Mucosa of rectum (tissue), 2 donors: ENCODE data around the gene CSTF3.
"Not testable (repeated sequence)": the region's sequence is repeated elsewhere in the genome, so short reads cannot be mapped to it uniquely, and the experiment has no call there.

Source experiments
- H3K27ac ChIP-seq, 2 donors: one replicate each; pipeline ENCODE4 v1.7.0; 2013; ENCODE audit warnings: inconsistent platforms in 2 of 2, low read depth in 2 of 2, low read length in 2 of 2
- H3K27me3 ChIP-seq, 2 donors: one replicate each; pipeline ENCODE4 v1.7.0; 2013; ENCODE audit warnings: low read length in 2 of 2; ENCODE audit not compliant: control insufficient read depth in 2 of 2, insufficient read depth in 2 of 2
- H3K36me3 ChIP-seq, 2 donors: one replicate each; pipeline ENCODE4 v1.7.0; 2013; ENCODE audit warnings: low read length in 2 of 2; ENCODE audit not compliant: control insufficient read depth in 2 of 2, insufficient read depth in 2 of 2
- H3K4me1 ChIP-seq, 2 donors: one replicate each; pipeline ENCODE4 v1.7.0; 2013; ENCODE audit warnings: low read length in 2 of 2, mild to moderate bottlenecking in 1 of 2; ENCODE audit not compliant: control insufficient read depth in 2 of 2, insufficient read depth in 2 of 2
- H3K4me3 ChIP-seq, 2 donors: one replicate each; pipeline ENCODE4 v1.7.0; 2013; ENCODE audit warnings: low read length in 2 of 2
- H3K9ac ChIP-seq, 2 donors: one replicate each; pipeline ENCODE4 v1.7.0; 2013; ENCODE audit warnings: low read length in 2 of 2, low read depth in 1 of 2, mild to moderate bottlenecking in 1 of 2
- H3K9me3 ChIP-seq, 2 donors: one replicate each; pipeline ENCODE4 v1.7.0; 2013; ENCODE audit warnings: low read length in 2 of 2; ENCODE audit not compliant: control insufficient read depth in 2 of 2
- donor health status: healthy.
- donor health status: Normal muscosa, but diverticular disease.

The CSTF3 gene

DNA sequence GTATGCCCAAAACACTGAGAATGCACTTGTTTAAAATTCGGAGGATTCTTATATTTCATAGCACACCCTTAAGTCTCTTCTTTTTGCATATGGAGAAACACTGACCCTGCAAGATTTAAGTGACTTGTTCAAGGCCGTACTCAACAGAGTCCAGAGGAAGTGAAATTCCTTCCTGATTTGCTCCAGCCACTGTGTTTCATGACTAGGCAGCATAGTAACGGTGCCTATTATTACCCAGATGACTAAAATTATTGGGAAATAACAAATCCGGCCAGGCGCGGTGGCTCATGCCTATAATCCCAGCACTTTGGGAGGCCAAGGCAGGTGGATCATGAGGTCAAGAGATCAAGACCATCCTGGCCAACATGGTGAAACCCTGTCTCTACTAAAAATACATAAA lies 112.6 kb downstream of the CSTF3 start:
- not testable (repeated sequence) for H3K9me3 ChIP-seq, H3K4me3 ChIP-seq, H3K9ac ChIP-seq, H3K27me3 ChIP-seq
- peaks cover 12 to 15% of the 10 kb centered on the region in 2 donors for H3K36me3 ChIP-seq
- H3K27ac ChIP-seq: peak overlapping the region in 1 of 2 donors; percentile 16
- peaks cover 11 to 26% of the 10 kb centered on the region in 2 donors for H3K4me1 ChIP-seq

DNA sequence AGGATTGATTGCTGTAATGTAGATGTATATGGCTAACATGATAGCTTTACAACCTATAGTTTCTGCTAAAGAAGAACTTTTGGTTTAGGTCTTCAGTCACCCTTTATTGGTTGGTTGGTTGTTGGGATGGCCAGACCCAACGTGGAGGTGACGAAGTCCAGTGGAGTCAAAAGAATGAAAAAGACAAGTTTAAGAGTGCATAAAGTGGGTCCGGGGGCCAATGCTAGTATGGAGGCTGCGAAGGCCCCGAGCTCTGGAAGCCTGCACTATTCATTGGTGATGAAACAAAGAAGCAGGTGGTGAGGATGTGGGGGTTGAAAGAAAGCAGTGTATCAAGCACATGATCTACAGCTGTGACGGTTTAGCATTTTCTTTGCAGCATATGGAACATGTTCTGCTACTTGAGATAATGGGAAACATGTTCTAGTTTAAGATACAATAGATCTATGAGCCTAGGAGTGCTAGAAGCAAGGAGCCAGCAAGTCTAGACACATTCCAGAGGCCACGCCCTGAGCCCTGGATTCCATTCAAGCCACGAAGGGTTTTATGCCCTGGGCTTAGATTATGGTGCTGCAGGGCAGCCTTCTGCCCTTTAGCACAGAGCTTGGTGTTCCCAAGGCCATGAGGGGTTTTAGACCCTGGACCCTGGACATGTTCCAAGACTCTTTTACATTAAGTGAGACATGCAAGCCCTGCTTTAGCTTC lies 115.6 kb downstream of the CSTF3 start:
- no peak overlapping the region for H3K9ac ChIP-seq
- peaks cover 17 to 30% of the 10 kb centered on the region in 2 donors for H3K4me1 ChIP-seq
- no peaks in the 10 kb centered on the region for H3K27me3 ChIP-seq
- peaks cover 13 to 15% of the 10 kb centered on the region in 2 donors for H3K36me3 ChIP-seq
- H3K9me3 ChIP-seq: no peaks in the 10 kb centered on the region
- peak overlapping the region; percentile 42 to 58 for H3K27ac ChIP-seq
- H3K4me3 ChIP-seq: no peak overlapping the region

DNA sequence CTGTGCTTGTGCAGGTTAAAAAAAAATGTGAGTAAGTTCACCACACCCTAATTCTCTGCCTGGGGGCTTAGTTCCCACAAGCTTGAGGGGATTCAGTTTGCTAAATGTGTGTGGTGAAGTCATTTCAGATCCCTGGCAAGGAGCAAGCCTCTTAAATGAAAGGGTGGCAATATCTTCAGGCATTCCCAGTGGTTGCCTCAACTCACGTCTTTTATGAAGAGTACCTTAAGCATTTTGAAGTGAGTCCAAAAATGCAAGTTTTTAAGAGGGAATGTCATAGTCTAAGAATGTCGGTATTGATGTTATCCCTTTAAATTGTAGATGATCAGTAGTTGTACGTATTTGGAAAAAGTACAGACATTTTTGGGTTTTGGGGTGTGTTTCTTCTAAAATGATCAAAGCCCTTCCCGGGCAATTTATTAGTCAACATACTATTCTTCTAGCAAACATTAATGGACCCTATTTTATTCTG lies 117.0 kb downstream of the CSTF3 start:
- H3K27me3 ChIP-seq: no peaks in the 10 kb centered on the region
- H3K27ac ChIP-seq: no peak overlapping the region
- H3K9me3 ChIP-seq: no peaks in the 10 kb centered on the region
- no peak overlapping the region for H3K4me3 ChIP-seq
- peaks cover 13 to 15% of the 10 kb centered on the region in 2 donors for H3K36me3 ChIP-seq
- peaks cover 18 to 31% of the 10 kb centered on the region in 2 donors for H3K4me1 ChIP-seq
- no peak overlapping the region for H3K9ac ChIP-seq

DNA sequence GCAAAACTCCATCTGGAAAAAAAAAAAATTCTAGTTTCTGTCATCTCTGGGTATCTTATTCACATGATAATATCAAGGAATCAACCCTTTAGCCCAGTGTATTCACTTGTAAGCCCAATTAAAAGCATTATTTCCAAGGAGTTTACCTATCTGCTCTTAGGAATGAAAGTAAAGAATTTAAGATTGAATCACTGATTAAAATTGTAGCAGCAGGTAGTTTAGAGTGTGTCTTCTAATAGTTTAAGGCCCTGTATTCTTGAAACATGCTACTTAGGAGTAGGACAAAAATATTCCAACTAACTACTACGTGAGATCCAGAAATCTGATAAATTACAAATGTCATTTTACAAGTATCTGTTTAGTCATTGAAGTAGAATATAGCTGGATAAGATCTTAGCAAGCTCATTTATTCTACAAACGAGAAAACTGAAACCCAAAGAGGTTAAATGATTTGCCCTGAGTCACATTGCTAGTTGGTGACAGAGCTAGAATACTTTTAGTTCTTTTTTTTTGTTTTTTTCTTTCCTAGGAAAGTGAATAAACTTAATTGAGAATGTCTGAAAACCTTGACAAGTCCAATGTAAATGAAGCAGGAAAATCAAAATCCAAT lies 118.0 kb downstream of the CSTF3 start:
- Histone ChIP-seq H3K27me3 (no peaks in the 10 kb centered on the region), H3K9ac (no peak overlapping the region), H3K27ac (no peak overlapping the region), H3K4me1 (peaks cover 18 to 26% of the 10 kb centered on the region in 2 donors), H3K4me3 (no peak overlapping the region), H3K36me3 (peaks cover 13 to 15% of the 10 kb centered on the region in 2 donors), H3K9me3 (no peaks in the 10 kb centered on the region)

DNA sequence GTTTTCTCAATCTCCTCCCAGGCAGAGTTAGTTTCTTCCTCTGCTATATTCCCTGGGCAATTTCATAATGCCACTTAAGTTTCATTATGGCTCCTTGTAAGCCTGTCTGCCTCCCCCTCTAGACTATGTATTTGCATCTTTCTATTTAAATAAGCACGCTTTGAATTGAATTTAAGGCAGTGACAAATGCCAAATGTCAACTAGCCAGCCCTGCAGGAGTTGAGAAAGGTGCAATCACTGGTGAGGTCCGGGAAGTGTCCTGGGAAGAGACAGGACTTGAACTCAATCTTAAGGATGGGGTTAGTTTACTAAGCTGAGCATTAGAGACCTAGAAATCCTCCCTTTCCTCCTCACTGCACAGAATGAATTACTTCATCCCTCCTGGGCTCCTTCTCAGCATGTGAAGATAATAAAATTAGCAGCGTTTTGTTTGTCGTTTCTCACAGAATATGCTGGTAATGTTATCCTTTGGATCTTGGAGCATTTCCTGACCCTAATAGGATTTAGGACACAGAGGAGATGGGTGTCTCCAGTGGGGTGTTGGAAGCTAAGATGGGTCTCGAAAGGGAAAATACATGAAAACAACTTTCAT lies 120.3 kb downstream of the CSTF3 start:
- Histone ChIP-seq H3K4me3 (peak overlapping the region; percentile 94 to 99), H3K9ac (no peak overlapping the region), H3K9me3 (no peaks in the 10 kb centered on the region), H3K36me3 (peaks cover 9 to 15% of the 10 kb centered on the region in 2 donors), H3K4me1 (peaks cover 15 to 18% of the 10 kb centered on the region in 2 donors), H3K27me3 (no peaks in the 10 kb centered on the region), H3K27ac (peak overlapping the region; percentile 97 to 98)

DNA sequence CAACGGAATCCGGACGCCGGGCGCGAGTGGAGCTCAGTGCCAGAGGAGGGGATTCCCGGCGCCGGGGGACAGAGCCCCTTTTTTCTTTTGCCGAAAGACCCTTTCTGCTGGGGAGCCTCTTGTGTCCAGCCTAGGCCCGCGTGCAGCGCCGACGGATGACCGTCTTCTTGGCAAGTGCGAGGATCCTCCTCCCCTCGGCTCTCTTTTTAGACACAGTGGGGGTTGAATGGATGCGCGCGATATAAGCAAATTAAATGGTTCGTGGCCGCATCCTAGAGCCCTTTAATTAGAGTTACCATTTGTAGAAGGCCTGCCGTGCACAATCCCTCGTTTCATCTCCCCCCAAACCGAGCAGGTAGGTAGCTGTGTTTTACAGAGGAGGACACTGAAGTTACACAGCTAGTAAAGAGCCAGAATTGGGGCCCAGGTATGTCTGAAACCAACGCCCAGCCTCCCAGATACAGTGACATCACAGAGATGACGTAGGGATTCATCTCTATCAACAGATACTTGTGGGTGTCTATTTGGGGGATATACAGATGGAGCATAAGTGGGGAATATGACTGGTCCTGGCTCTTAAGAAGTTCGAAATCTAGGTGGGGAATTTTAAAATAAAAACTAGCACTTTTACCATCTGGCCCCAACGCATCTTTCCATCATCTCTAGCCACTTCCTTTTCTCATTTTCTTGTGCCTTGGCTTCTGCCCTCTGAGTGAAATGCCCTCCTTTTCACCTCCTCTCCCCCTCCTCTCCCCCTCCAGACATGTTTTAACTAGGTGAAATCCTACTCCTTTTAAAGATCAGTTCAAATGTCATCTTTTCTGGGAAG lies 121.0 kb downstream of the CSTF3 start:
- Histone ChIP-seq H3K27ac (peak overlapping the region; percentile 97 to 98), H3K9ac (peak overlapping the region; percentile 89 to 98), H3K9me3 (no peaks in the 10 kb centered on the region), H3K4me3 (peak overlapping the region; percentile 94 to 99), H3K27me3 (no peaks in the 10 kb centered on the region), H3K36me3 (peaks cover 9 to 13% of the 10 kb centered on the region in 2 donors), H3K4me1 (peaks cover 13 to 15% of the 10 kb centered on the region in 2 donors)

DNA sequence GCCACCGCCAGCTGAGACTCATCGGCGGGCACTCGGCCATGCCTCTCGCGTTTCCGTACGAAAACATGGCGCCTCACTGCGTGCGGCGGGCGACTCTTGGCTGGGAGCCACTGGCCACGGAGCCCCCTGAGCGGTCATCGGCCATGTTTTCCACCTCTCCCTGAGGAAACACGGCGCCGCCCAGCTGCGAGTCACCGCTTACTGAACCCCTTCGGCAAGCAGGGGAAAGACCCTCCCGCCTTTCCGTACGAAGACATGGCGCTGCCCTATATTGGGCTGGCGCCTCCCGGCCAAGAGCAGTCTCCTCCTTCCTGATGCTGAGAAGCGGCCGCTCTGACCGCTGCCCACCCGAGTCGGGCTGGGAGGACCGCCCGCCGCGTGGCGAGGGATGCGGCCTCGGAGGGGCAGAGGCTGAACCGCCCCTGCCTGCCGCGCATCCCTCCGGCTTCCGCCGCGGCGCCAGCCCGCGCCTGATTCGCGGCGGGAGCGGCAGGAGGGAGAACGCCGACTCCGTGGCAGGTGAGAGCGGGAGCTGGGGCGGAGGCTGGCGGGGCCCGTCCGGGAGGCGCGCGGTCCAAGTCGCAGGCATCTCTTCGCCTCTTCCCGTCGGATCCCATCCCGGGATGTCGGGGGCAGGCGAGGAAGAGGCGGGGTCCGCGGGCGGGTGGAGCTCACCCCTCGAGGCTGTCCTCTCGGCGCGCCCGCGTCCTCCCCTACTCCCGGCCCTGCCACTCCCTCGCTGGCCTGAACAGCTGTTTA lies 121.8 kb downstream of the CSTF3 start, which contains the start of gene TCP11L1:
TSS of gene TCP11L1 (plus strand) at position 299 of the 759 bp plus-strand sequence. CDS start 4,202 bp downstream, outside the sequence.
- Histone ChIP-seq H3K4me1 (peaks cover 12 to 15% of the 10 kb centered on the region in 2 donors), H3K27me3 (no peaks in the 10 kb centered on the region), H3K4me3 (peak within 1 kb of the TSS; percentile 94 to 99), H3K36me3 (peaks cover 8% of the 10 kb centered on the region in 2 donors), H3K9me3 (no peaks in the 10 kb centered on the region), H3K27ac (peak within 1 kb of the TSS; percentile 97 to 98), H3K9ac (peak within 1 kb of the TSS; percentile 89 to 98)

DNA sequence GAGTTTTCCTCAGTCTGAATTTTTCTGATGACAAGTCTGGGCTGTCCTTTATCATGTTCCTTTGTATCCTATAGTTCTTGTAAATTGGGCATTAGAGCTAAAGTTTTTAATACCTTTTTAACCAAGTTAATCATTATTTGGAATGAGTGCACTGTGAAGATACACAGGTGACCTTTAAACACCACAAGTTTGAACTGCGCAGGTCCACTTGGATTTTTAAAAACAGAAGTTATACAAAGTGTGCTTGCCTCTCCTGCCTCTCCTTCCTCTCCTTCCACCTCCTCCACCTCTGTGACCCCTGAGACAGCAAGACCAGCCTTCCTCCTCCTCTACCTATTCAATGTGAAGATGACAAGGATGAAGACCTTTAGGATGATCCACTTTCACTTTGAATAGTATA lies 126.3 kb downstream of the CSTF3 start:
- H3K9ac ChIP-seq: no peak overlapping the region
- H3K4me1 ChIP-seq: peaks cover 0 to 4% of the 10 kb centered on the region in 2 donors
- no peaks in the 10 kb centered on the region for H3K36me3 ChIP-seq
- H3K27ac ChIP-seq: no peak overlapping the region
- no peaks in the 10 kb centered on the region for H3K27me3 ChIP-seq
- no peaks in the 10 kb centered on the region for H3K9me3 ChIP-seq
- no peak overlapping the region for H3K4me3 ChIP-seq
